ENCODE results near the gene FBXL13.
"Not testable (repeated sequence)": the region's sequence is repeated elsewhere in the genome, so short reads cannot be mapped to it uniquely, and the experiment has no call there.

FBXL13 gene

DNA sequence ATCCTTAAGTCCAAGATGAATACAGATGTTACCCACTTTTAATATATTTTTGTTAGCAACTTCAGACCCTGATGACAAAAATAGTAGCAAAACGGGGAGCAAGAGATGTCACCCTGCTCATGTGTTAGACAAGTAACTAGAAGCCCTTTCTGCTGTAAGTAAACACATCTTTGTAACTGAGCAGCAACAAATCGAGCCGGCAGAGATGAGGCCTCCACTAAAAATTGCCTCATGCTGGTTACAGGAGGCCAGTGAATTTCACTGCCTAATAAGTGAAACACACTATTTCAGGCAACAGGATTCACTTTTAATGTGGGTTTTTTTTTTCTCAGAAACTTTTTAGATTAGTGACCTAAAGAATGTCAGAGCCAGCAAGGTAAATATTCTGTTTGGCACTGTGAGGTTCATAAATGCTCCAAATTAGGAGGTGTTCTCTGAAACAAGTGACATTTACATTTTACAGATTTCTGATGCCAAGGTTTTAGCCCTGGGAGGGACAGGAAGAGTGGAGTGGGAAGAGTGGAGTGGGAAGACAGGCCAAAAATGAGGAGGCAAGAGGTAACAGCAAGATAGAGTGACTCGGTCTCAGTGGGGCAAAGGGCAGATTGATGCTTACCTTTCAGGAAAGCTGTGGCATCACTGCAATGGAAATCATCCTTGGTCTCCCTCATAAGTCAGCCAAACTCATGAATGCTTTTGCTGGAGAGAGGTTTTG, 215.4 kb downstream of the FBXL13 start:
- DNase-seq (ENCODE audit: low spot score) = no peak

DNA sequence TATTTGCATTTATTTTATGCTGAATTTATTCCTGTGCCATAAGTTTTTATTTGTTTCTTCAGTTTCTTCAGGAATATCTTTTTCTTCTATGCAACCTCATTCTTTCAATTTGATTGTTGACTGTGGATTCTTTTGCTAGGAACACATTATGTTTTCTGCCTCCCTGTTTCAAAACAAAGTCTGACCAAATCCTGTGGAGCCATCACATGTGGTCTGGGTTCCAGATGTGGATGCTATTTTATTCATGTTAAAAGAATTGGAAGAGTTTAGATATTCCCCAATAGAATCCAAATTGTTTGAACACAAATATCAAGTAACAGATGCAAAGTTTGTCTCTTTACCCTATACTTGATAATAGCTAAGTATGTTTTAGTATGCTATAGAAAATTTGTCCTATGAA, 218.6 kb downstream of the FBXL13 start:
- DNase-seq (ENCODE audit: low spot score) = no peak

DNA sequence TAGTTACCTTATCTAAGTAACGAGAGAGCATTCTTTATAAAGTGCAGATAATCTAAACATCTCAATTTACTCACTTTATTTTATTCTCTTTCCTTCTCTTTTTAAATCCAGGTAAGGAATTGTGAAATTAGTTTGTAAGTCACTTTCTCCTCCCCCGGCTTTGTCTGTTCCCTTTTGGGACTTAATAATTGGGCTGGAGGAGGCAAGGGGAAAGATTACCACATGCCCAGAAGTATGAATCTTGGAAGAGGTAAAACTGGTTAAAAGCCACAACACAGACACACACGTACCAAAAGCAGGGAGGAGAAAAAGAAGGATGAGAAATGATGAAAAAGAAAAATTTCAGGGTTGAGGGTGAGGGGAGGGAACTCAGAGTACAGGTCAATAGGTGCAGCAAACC, 225.1 kb downstream of the FBXL13 start:
- DNase-seq (ENCODE audit: low spot score) = no peak

DNA sequence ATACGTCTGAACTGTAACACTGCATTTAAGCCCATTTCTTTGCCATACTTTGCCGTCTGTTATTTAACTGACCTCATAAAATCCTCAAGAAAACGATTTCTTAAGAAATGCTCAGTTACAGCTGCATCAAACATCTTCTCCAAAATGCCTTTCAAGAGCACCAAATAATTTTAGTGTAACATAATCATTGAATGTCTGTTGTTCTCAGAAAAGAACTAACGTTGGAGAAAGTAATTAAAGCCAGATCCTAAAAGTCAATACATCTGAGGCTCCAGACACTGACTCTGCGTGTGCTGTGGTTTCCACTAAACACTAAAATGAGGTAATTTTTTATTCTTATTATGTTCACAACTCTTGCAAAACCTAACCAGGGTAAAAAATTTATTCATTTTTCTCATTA, 225.5 kb downstream of the FBXL13 start:
- no peak for DNase-seq (ENCODE audit: low spot score)

DNA sequence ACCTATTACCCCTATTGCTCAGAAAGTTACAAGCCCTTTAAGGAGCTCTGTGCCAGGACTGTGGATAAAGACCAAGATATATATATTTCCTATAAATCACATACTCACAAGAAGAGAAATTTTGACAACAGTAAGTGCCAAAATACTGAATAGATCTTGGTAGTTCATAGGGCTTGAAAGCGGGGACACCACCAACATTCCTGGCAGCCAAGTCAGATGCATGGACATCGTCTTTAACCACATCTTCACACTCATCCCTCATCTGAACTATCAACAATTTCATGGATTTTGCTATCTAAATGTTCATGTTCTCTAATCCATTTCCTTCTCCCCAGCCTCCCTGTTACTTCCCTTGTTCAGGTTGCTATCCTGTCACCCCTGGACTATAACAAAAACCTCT, 229.2 kb downstream of the FBXL13 start:
- DNase-seq (ENCODE audit: low spot score) = no peak

DNA sequence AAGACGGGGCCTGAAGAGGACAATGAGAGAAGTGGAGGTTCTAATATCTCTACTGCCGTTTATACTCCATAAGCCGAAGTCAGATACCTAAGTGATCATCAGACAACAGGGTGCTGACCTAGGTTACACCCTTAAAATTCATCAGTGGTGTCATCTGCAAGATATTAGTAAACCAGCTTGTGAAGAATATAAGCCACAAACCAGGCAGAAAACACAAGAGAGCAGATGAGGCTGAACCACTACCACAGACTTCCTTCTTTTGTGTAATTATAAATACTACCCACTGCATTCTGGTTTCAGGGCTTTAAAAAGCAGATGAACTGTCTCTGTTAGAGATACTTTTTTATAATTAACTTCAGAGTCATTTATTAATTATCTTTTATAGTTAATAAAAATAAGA, 230.7 kb downstream of the FBXL13 start:
- no peak for DNase-seq (ENCODE audit: low spot score)

DNA sequence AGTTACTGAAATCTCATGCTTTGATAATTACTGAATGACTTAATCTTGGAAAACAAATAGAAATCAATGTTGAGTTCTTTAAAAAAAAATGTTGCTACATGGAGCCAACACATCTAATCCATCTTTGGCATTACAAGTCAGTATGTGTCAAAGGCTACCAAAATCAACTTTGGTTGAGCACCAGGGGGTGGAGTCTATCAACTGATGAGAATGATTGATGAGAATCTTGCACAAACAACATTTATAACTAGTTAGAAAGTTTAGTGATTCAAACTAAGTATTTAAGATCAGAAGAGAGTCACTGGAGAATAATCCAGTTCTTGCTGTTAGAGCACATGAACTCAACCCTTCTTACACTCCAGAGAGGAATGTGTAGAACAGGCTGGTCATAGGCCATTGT, 232.3 kb downstream of the FBXL13 start:
- no peak for DNase-seq (ENCODE audit: low spot score)

DNA sequence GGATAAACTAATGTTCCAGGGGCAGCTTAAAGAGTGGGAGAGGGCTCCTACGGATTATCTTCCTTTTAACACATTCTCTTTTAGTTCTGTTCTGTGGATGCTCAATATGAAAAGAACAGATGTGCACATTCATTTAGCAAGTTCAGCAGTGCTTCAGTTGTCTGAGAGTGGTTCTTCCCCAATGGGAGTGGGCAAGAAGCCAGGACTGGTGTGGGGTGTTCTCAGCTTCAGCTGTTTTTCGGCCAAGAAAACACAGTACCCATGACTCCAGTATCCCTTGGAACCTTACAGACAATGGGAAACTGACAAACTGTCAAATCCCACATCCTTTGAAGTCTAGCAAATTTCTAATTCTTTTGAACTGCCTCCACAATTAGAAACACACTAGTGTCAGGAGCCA, 233.3 kb downstream of the FBXL13 start:
- no peak for DNase-seq (ENCODE audit: low spot score)

DNA sequence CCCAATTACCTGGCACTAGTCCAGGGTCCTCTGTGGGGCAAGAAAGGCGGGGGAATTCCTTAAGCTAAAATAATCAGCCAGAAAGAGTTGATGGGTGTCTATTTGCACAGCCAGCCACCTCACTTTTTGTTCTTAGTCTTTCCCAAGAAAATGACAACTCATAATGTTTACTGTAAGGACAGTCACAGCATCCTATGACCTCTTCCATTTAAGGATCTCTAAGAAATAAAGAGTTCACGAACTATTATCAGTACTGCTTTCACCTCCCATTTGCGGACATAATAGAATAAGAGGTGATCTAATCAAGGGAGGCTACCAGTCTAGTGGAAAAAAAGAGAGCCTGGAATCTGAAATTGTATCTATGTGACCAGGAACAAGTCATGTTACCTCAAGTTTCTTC, 234.2 kb downstream of the FBXL13 start:
- DNase-seq (ENCODE audit: low spot score) = no peak

DNA sequence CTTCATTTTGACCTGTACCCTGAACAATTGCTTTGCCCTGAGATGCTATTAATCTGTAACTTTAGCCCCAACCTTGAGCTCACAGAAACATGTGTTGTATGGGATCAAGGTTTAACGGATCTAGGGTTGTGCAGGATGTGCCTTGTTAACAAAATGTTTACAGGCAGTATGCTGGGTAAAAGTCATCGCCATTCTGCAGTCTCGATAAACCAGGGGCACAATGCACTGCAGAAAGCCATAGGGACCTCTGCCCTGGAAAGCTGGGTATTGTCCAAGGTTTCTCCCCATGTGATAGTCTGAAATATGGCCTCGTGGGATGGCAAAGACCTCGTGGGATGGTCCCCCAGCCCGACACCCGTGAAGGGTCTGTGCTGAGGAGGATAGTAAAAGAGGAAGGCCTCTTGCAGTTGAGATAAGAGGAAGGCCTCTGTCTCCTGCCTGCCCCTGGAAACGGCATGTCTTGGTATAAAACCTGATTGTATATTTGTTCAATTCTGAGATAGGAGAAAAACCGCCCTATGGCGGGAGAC, 236.0 kb downstream of the FBXL13 start:
- DNase-seq (ENCODE audit: low spot score) = not testable (repeated sequence)

DNA sequence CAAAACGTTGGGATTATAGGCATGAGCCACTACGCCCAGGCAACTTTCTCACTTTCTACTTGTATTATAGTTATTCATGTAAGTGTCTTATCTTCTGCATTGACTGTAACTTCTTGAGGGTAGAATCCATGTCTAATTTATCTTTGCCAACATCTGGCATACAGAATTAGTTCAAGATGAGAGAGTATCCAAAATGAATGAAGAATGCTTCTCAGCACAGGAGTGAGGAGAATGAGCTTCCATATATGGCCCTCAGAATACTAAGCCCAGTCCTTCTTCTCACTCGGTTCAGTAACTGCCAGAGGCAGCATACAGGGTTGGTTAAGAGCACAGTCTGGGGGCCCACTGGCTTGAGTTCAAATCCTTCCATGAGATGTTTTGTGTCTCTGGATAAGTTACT, 236.8 kb downstream of the FBXL13 start:
- DNase-seq (ENCODE audit: low spot score) = no peak

DNA sequence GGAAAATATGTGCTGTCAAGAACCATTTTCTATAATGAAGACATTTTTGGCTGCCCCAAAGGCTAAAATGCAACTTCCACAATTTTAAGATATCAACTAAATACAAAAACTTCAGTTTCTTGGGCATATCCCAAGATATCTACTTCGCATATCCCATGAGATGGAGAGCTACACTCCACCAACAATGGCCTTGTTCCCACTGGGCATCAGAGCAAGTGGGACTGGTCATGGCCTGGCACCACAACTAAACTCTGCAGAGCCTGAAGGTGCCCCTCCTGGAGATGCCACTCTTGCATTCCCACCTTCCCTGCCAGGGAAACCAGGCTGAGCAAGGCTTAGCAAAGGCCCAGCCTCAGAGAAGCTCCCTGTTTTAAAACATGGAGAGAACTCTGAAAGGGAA, 237.6 kb downstream of the FBXL13 start:
- no peak for DNase-seq (ENCODE audit: low spot score)

DNA sequence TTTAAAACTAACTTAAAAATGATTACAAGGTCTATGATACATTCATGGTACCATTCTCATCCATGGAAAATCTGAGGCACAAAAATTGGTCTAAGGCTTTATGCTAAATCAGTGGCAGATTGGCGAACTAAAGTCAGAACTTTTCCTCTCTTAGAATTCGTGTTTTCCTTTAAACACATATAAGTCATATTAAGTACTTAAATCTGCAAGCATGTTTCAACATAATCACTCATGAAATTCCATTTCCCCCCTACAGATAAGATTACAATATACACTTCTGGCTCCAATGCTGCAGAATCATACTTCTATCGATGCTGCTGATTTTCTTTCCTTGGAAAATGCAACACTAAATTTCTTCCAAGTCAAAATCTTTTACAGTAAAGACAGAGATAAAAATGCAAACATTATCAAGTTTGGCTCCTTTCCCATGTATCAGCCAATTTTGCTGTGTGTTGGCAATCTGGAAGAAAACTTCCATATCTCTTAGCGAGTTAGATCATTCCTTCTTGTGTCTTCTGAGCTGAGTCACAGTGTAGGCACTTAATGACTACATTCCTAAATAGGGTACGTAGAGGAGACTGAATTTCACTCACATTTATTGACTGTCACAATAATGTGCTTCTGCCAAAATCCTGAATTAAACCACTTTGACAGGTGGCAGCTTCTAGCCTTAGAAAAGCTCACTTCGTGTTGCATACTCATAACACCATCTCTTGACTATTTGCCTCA, 238.2 kb downstream of the FBXL13 start:
- DNase-seq (ENCODE audit: low spot score) = no peak

DNA sequence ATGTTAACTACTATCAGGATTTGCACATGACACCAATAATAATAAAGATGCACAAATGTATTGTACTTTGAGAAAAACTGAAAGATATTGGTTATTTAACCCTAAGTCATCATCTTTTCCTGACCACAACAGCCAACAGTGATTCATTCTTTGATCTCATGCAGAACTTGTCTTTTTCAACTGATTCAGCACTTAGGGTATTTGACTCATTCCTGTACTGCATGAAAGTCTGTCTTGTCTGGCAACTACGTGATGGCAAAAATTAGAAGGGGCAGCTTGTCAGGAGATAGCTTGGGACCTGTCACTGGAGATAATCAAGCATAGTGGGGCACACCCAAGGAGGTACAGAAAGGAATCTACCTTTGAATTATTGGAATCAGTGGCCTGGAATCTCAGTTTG, 239.6 kb downstream of the FBXL13 start:
- no peak for DNase-seq (ENCODE audit: low spot score)

DNA sequence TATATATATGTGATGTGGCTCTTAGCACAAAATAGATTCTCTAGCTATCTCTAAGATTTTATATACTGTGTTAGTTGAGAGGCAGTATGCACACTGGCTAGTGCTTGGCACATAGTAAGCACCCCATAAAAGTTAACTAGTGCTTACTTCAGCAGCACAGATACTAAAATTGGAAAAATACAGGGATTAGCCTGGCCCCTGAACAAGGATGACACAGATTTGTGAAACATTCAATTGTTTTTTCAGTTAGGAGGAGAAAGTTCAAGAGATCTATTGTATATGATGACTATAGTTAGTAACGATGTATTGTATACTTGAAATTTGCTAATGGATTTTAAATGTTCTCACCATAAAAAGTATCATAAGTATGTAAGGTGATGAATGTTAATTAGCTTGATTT, 240.1 kb downstream of the FBXL13 start:
- no peak for DNase-seq (ENCODE audit: low spot score)

DNA sequence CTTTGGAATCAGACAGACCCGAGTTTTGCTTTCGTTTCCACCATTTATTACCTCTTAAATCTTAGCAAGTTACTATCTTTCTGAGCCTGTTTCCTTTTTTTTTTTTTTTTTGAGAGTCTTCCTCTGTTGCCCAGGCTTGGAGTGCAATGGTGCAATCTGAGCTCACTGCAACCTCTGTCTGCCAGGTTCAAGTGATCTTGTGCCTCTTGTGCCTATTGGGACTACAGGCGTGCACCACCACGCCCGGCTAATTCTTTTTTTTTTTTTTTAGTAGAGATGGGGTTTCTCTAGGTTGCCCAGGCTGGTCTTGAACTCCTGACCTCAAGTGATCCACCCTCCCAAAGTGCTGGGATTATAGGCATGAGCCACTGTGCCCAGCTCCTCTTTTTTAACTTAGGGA, 241.3 kb downstream of the FBXL13 start:
- no peak for DNase-seq (ENCODE audit: low spot score)

DNA sequence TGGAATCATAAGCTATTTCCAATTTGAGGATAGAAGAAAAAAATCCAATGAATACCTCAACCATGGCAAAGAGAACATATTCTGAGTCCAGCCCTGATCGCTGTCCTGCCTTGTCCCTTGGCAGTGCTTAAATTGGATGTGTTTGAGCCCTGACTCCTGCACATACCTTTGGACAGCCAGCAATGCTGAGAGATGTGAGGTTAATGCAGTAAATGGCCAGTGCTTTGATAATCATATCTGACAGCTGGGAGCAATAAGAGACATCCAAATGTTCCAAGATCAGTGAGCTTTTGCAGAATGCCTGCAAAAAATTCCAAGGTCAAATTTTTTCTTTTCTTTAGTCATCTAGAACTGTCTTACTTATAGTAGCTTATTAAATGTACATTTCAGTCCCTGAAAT, 241.9 kb downstream of the FBXL13 start:
- DNase-seq (ENCODE audit: low spot score) = no peak

DNA sequence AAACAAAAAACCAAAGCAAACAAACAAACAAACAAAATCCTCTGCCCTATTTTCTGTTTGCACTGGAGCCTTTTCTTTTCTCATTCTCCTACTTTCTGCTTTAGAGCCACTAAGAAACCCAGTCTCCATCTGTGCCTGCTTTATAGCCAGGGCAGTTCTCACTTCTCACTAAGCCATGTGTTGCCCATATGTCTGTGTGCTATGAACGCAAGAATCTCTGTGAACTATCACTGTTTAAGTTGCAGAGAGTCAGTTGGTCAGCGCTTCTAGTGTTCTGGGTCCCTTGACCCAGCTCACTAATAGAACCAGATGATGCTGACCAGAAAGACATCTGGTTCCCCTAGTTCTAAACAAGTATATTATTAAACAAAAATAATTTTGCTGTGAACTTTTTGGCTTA, 244.4 kb downstream of the FBXL13 start:
- no peak for DNase-seq (ENCODE audit: low spot score)

DNA sequence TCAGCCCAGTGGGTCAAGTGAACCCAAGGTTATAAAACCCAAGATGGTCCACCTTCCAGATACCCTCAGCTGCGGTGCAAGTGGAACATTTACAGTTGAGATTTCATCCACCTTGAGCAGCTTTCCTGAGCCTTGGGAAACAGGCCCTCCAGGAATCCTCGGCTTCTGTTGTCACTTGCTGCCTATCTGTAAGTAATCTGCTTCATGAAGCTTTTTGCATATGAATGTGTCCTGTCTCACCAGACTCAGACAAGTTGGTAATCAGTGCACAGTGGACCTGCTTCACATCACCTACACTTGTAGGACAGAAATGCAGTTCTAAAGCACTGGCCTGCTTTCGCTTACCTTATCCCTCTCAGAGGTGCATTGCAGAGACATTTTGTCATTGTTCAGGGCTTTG, 245.5 kb downstream of the FBXL13 start:
- no peak for DNase-seq (ENCODE audit: low spot score)

DNA sequence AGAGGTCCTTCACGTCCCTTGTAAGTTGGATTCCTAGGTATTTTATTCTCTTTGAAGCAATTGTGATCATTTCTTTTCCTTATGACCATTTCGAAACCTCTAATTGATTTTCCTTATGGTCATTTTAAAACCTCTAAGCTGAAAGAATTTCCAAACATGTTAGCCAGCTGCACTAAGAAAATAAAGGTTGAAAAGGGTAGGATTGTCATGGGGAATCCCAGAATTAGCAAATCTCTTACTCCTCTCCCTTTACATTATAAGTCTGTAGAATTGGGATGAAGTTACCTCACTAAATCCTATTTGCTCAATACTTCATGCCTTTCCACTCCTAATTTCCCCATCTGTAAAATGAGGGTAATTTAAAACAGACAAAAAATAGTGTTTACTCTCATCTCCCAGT, 246.3 kb downstream of the FBXL13 start:
- no peak for DNase-seq (ENCODE audit: low spot score)

DNA sequence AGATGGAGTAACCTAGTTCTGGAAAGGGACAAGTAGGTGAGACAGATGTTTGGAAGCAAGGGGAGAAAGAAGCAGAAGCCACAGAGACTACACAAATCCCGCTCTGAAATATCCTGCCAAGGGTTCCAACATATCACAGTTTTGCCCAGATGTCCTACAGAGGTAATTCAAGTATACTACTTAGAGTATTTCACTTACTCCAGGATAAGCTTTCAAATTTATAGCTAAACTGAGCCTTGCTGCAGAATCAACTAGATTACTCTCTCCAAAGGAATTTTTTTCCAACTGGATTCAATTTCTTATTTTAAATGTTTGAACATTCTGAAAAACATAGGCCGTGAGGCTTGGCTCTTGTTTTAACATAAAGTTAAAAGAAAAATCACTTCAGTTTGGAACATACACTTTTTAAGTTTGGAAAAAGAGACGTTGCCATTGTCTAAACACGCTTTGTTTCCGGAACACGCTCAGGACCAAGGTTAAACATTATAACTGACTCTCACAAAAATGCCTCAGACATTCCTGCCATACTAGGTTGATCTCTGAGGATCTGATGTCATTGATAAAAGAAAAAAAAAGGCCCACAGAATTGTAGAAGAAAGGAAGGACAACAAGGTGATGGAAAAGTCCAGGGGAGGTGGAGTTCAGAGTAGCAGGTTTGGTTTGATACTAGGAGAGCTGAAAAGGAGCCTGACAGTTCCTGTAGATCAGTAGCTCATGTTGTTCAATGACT, 251.0 kb downstream of the FBXL13 start:
- no peak for DNase-seq (ENCODE audit: low spot score)

DNA sequence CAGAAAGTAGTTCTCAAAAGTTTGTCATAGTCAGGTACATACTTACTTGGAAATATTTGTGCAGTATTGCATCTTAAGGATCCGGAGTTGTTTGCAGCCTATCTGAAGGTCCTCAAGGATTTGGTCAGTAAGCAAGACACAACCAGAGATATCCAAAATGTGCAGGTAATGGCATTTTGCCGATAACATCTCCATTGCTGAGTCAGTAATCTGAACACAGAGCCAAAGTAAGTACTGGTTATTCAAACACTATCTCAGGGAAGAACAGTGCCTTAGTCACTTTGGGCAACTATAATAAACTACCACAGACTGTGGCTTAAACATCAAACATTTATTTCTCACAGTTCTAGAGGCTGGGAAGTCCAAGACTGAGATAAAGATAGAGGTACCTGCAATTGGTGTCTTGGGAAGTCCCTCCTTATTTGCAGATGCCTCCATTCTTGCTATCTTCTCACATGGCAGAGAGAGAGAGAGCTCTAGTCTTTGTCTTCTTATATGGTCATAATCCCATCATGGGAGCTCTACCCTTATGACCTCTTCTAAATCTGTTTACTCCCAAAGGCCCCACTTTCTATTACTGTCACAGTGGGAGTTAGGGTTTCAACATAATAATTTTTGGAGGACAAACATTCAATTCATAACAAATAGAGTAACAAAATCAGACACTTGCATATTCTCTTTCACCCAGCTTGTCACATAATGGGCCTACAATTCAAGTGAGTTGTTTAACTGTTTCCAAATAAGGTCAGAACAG, 252.4 kb downstream of the FBXL13 start:
- no peak for DNase-seq (ENCODE audit: low spot score)
